OCI-LY7 (cell line): ENCODE data around the gene TWIST2.

Experiments used
- CTCF ChIP-seq: fragments of 200-600 bp; sonication (generic); conservative IDR thresholded peaks from 2 replicates; pipeline ENCODE4 v1.5.1; 2014; ENCODE audit warnings: mild to moderate bottlenecking, antibody characterized with exemption, low read length, moderate library complexity, mixed read lengths
- EZH2phosphoT487 ChIP-seq: fragments of 200-600 bp; sonication (generic); IDR thresholded peaks from 2 replicates; pipeline ENCODE4 v1.6.1; 2018; ENCODE audit warnings: low read depth, borderline replicate concordance, mild to moderate bottlenecking, mixed run types, antibody characterized with exemption, low read length, moderate library complexity, mixed read lengths

- TF ChIP-seq CTCF, result no peak
- TF ChIP-seq EZH2phosphoT487, result no peak
Observed at GRCh38 chr2:238930216-238930615, 82.3 kb downstream of the TWIST2 start.
